GM12878 (cell line): ENCODE measurements around the gene APOC4. TPM values are rescaled to one million over a fixed set of nuclear protein-coding genes. Genes with fewer than 3 reads are reported as not detected.

Experiments
- ATAC-seq: fragments of 200-7000 bp; cut with Tn5 transposase; 3 replicates; pipeline ENCODE4 v1.9.1; 2020; ENCODE audit warnings: mild to moderate bottlenecking, moderate library complexity
- BruUV-seq: library from RNA; stranded (reverse); fragments of 400-500 nt; replicated peaks from 2 replicates; lab custom pipeline; 2021; lab: Mats Ljungman, UMichigan
- CTCF ChIA-PET: fragments of 300-600 bp; sonication (Branson Sonifier 250); formaldehyde crosslinking; extraction: SDS; loops from one replicate; lab custom pipeline; 2021; ENCODE audit warnings: inconsistent platforms; lab: Yijun Ruan, JAX
- POLR2A ChIA-PET: fragments of 350-600 bp; formaldehyde crosslinking; extraction: SDS; loops from one replicate; lab custom pipeline; 2021; ENCODE audit warnings: inconsistent platforms; lab: Charles Lee
- RAD21 ChIA-PET: fragments of 300-600 bp; sonication (Branson Sonifier 250); formaldehyde crosslinking; loops from one replicate; lab custom pipeline; 2023; ENCODE audit warnings: antibody characterized with exemption; ENCODE audit not compliant: unreplicated experiment; lab: Charles Lee
- SMC1A ChIA-PET: fragments of 300-600 bp; sonication (Branson Sonifier 250); formaldehyde crosslinking; loops from one replicate; lab custom pipeline; 2023; ENCODE audit not compliant: unreplicated experiment, uncharacterized antibody; lab: Charles Lee
- DNase-seq: peaks from one replicate; pipeline ENCODE4 v3.0.0-alpha.2; 2011; ENCODE audit warnings: low read depth, low spot score
- FAIRE-seq: peaks from 3 replicates; lab custom pipeline; 2011; peaks lifted over from hg19 to GRCh38; lab: Jason Lieb, UNC
- H2AFZ ChIP-seq: 2 replicates; pipeline ENCODE4 v1.6.0; 2011; ENCODE audit warnings: low read depth, low read length, control low read depth; ENCODE audit not compliant: control insufficient read depth
- H3K27ac ChIP-seq: 2 replicates; pipeline ENCODE4 v1.5.1; 2011; ENCODE audit warnings: control low read depth; ENCODE audit not compliant: control insufficient read depth, insufficient read depth
- H3K27me3 ChIP-seq, 2 experiments: replicated peaks in 1 of 2; 2 replicates each; pipeline versions ENCODE4 v1.6.0 to v1.6.1; 2011; ENCODE audit warnings: low read length in 1 of 2; ENCODE audit not compliant: control insufficient read depth in 2 of 2, insufficient read depth in 2 of 2
- H3K36me3 ChIP-seq, 2 experiments: 2 replicates each; pipeline ENCODE4 v1.5.1; 2011; ENCODE audit warnings: low read length in 1 of 2; ENCODE audit not compliant: control insufficient read depth in 2 of 2, insufficient read depth in 2 of 2
- H3K4me1 ChIP-seq: 2 replicates; pipeline ENCODE4 v1.6.1; 2011; ENCODE audit warnings: mild to moderate bottlenecking, low read length, moderate library complexity, mixed read lengths; ENCODE audit not compliant: control insufficient read depth, insufficient read depth
- H3K4me2 ChIP-seq: 2 replicates; pipeline ENCODE4 v1.6.0; 2011; ENCODE audit warnings: control low read depth; ENCODE audit not compliant: control insufficient read depth, insufficient read depth
- H3K4me3 ChIP-seq: fragments of 200-600 bp; sonication (generic); 2 replicates; pipeline ENCODE4 v1.5.1; 2016
- H3K79me2 ChIP-seq: 2 replicates; pipeline ENCODE4 v1.6.0; 2011; ENCODE audit warnings: low read length; ENCODE audit not compliant: control insufficient read depth, insufficient read depth
- H3K9ac ChIP-seq: 2 replicates; pipeline ENCODE4 v1.8.0; 2011; ENCODE audit warnings: low read length, control low read depth, mixed read lengths; ENCODE audit not compliant: control insufficient read depth, insufficient read depth
- H3K9me3 ChIP-seq: replicated peaks from 3 replicates; pipeline ENCODE4 v1.5.1; 2011; ENCODE audit warnings: mild to moderate bottlenecking, low read length; ENCODE audit not compliant: control insufficient read depth, insufficient read depth
- H4K20me1 ChIP-seq: 2 replicates; pipeline ENCODE4 v1.6.0; 2011; ENCODE audit not compliant: control insufficient read depth, insufficient read depth
- BHLHE40 ChIP-seq, 2 experiments: fragments of 450-650 bp in 1 of 2; IDR thresholded peaks; 2 replicates each; pipeline ENCODE4 v1.6.1; 2011 to 2017; ENCODE audit warnings: low read depth in 2 of 2, borderline replicate concordance in 1 of 2, improper control_type of control experiment in 1 of 2, low read length in 1 of 2, mild to moderate bottlenecking in 1 of 2
- BMI1 ChIP-seq: fragments of 450-650 bp; IDR thresholded peaks from 2 replicates; pipeline ENCODE4 v1.6.1; 2016; ENCODE audit warnings: mild to moderate bottlenecking, moderate library complexity, borderline replicate concordance
- CUX1 ChIP-seq: IDR thresholded peaks from 2 replicates; pipeline ENCODE4 v1.6.1; 2012; ENCODE audit warnings: improper control_type of control experiment, low read depth, low read length; ENCODE audit not compliant: insufficient replicate concordance
- ESRRA ChIP-seq: IDR thresholded peaks from 2 replicates; pipeline ENCODE4 v1.6.1; 2012; ENCODE audit warnings: mild to moderate bottlenecking, low read length, improper control_type of control experiment
- EZH2 ChIP-seq: IDR thresholded peaks from 2 replicates; pipeline ENCODE4 v1.6.1; 2012; ENCODE audit warnings: low read depth, mild to moderate bottlenecking, control low read depth, inconsistent platforms, low read length, borderline replicate concordance; ENCODE audit not compliant: control insufficient read depth
- FOS ChIP-seq: IDR thresholded peaks from 3 replicates; pipeline ENCODE4 v1.6.1; 2011; ENCODE audit warnings: borderline replicate concordance; ENCODE audit not compliant: insufficient read length; ENCODE audit errors: extremely low read depth
- FOXM1 ChIP-seq: IDR thresholded peaks from 2 replicates; pipeline ENCODE4 v1.6.1; 2012; ENCODE audit warnings: low read depth, mild to moderate bottlenecking, inconsistent platforms, low read length, moderate library complexity
- KAT2A ChIP-seq: conservative IDR thresholded peaks from 2 replicates; pipeline ENCODE4 v1.6.1; 2011; ENCODE audit warnings: low read depth, low read length; ENCODE audit not compliant: control insufficient read depth
- MAX ChIP-seq: IDR thresholded peaks from 2 replicates; pipeline ENCODE4 v1.6.1; 2012; ENCODE audit warnings: low read depth, low read length, improper control_type of control experiment
- MEF2A ChIP-seq: IDR thresholded peaks from 2 replicates; pipeline ENCODE4 v1.6.1; 2011; ENCODE audit warnings: low read depth, mild to moderate bottlenecking, low read length, moderate library complexity; ENCODE audit not compliant: insufficient read depth
- POLR2AphosphoS2 ChIP-seq: IDR thresholded peaks from 2 replicates; pipeline ENCODE4 v1.6.1; 2011; ENCODE audit warnings: low read depth, mild to moderate bottlenecking, low read length, improper control_type of control experiment, moderate library complexity
- POLR2AphosphoS5 ChIP-seq: IDR thresholded peaks from 2 replicates; pipeline ENCODE4 v1.6.1; 2011; ENCODE audit warnings: mild to moderate bottlenecking, low read length, inconsistent platforms
- RAD51 ChIP-seq: fragments of 450-650 bp; IDR thresholded peaks from 2 replicates; pipeline ENCODE4 v1.6.1; 2016; ENCODE audit warnings: moderate library complexity, mild to moderate bottlenecking, inconsistent platforms
- TCF3 ChIP-seq: IDR thresholded peaks from 2 replicates; pipeline ENCODE4 v1.6.1; 2012; ENCODE audit warnings: low read depth, mild to moderate bottlenecking, low read length, borderline replicate concordance; ENCODE audit not compliant: insufficient read depth
- ZNF384 ChIP-seq: IDR thresholded peaks from 2 replicates; pipeline ENCODE4 v1.6.1; 2012; ENCODE audit warnings: low read depth, mild to moderate bottlenecking, low read length, improper control_type of control experiment, borderline replicate concordance
- WGBS: methylation state at CpG from one replicate; pipeline ENCODE4 v1.1.6; 2016; ENCODE audit warnings: low lambda C conversion rate; ENCODE audit not compliant: insufficient replicate concordance, insufficient coverage; ENCODE audit errors: missing lambda C conversion rate; 5-methylcytosine and 5-hydroxymethylcytosine counted together
- in situ Hi-C: fragments of 300-500 bp; cut with MboI; formaldehyde crosslinking; loops from 9 replicates; pipeline ENCODE4 v1.14.3; 2018; ENCODE audit warnings: mixed read lengths
- intact Hi-C: fragments of 100-400 bp; cut with micrococcal nuclease; formaldehyde crosslinking; loops from one replicate; pipeline ENCODE4 v1.14.2; 2022; ENCODE audit not compliant: unreplicated experiment
- polyA plus RNA-seq, 11 experiments: library from polyadenylated mRNA; depleted of rRNA in 4 of 11; unstranded in 6 of 11; stranded (reverse) in 5 of 11; fragments of >200 nt; fragmentation: Nextera tagmentation in 4 of 11; fragmentation: Illumina TruSeq in 1 of 11; extraction: Ambion mirVana in 4 of 11; extraction: Trizol in 1 of 11; gene quantifications; 1 replicate in 1 of 11; 2 replicates in 10 of 11; pipeline versions ENCODE4 v1.2.1 to v1.2.3, GENCODE V29; 2011 to 2016; ENCODE audit warnings: inconsistent platforms in 2 of 11, missing spikeins in 2 of 11, low read depth in 1 of 11
- total RNA-seq, 4 experiments: library from RNA; depleted of rRNA in 3 of 4; stranded (reverse); fragments of >200 nt in 3 of 4; fragmentation: Illumina TruSeq in 1 of 4; extraction: Trizol in 1 of 4; gene quantifications; 2 replicates each; pipeline versions ENCODE4 v1.2.1 to v1.2.3, GENCODE V29; 2013 to 2021

The APOC4 gene
- total and polyA plus RNA-seq, 10 of the 15 experiments (the other 5 are each of a cell fraction or from before 2014, with no cell fraction given) = not detected

- SMC1A ChIA-PET = interaction anchor here (1.1 kb wide), 1 partner anchor 30 kb away, joined by 3 read pairs; no protein-coding TSS in a partner anchor
- ATAC-seq (no peak), FAIRE-seq (no peak), DNase-seq (no peak)
- no peak overlapping the region for H3K4me2 ChIP-seq
- in situ Hi-C loops = no loop called here
- H2AFZ ChIP-seq = no peak overlapping the region
- POLR2A ChIA-PET = no interaction called here
- no peak overlapping the region for H3K27ac ChIP-seq
- no peaks in the 10 kb centered on the region for H3K79me2 ChIP-seq
- TF ChIP-seq ESRRA (no peak), EZH2 (no peak), BMI1 (no peak), BHLHE40 (IDR thresholded peaks at IDR 0.05; ENCODE audit: borderline replicate concordance in 1 of 2, low read depth in 2 of 2, low read length in 1 of 2) (no peak), CUX1 (no peak), KAT2A (no peak), POLR2AphosphoS2 (no peak), TCF3 (no peak), FOS (no peak), POLR2AphosphoS5 (no peak), ZNF384 (no peak), RAD51 (no peak), FOXM1 (no peak), MEF2A (no peak), MAX (no peak)
- CTCF ChIA-PET = no interaction called here
- no peaks in the 10 kb centered on the region for H3K4me1 ChIP-seq
- no peaks in the 10 kb centered on the region for H3K9me3 ChIP-seq
- H3K36me3 ChIP-seq = no peaks in the 10 kb centered on the region
- H3K4me3 ChIP-seq = no peak overlapping the region
- H3K9ac ChIP-seq = no peak overlapping the region
- no peaks in the 10 kb centered on the region for H4K20me1 ChIP-seq
- RAD21 ChIA-PET = no interaction called here
- H3K27me3 ChIP-seq = no peaks in the 10 kb centered on the region; a peak in 1 of 4 replicates
- no TSS peak for BruUV-seq
- 37% methylated on average over 8 of the region's 8 CpGs for WGBS
- intact Hi-C loops = no loop called here
These were observed 17.8 kb upstream of the APOC4 start for GRCh38 chr19:44924243-44924725.
